ENCODE data around the gene SKIC8.
"Not testable (repeated sequence)": the region's sequence is repeated elsewhere in the genome, so short reads cannot be mapped to it uniquely, and the experiment has no call there.

The SKIC8 gene

GRCh38 chr15:78255421-78256043 lies 43.9 kb downstream of the SKIC8 start:
- DNase-seq (ENCODE audit: low spot score) = no peak

- DNase-seq (ENCODE audit: low spot score) = no peak
Measured at GRCh38 chr15:78251136-78251535, 48.3 kb downstream of the SKIC8 start.

GRCh38 chr15:78249131-78249530 lies 50.3 kb downstream of the SKIC8 start:
- DNase-seq (ENCODE audit: low spot score) = no peak

DNA sequence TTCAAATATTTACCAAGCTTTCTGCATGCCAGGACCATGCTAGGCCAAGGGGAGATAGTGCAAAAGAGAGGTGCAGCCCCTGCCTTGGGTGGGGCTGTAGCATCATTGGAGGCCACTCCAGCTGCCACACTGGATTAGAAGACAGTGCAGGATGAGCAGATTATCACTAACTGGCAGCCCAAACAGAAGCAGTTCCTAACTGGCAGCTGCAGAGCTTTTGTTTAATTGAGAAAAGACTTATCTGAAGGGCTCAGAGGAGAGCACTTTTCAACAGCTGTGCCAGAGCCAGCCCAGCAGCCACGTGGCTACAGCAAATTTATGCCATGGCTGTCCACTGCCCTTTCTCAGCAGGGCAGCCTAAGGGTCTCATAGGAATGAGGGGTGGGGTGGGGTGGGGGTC lies 51.5 kb downstream of the SKIC8 start:
- DNase-seq (ENCODE audit: low spot score) = no peak

DNA sequence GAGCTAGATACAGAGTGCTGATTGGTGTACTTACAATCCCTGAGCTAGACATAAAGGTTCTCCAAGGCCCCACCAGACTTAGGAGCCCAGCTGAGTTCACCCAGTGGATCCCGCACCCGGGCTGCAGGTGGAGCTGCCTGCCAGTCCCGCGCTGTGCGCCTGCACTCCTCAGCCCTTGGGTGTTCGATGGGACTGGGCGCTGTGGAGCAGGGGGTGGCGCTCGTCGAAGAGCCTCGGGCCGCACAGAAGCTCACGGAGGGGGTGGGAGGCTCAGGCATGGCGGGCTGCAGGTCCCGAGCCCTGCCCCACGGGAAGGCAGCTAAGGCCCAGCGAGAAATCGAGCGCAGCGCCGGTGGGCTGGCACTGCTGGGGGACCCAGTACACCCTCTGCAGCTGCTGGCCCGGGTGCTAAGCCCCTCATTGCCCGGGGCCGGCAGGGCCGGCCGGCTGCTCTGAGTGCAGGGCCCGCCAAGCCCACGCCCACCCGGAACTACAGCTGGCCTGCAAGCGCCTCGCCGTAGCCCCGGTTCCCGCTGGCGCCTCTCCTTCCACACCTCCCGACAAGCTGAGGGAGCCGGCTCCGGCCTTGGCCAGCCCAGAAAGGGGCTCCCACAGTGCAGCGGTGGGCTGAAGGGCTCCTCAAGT lies 53.3 kb downstream of the SKIC8 start:
- not testable (repeated sequence) for DNase-seq (ENCODE audit: low spot score)

- not testable (repeated sequence) for DNase-seq (ENCODE audit: low spot score)
Measured at GRCh38 chr15:78245392-78245791, 54.0 kb downstream of the SKIC8 start.

DNA sequence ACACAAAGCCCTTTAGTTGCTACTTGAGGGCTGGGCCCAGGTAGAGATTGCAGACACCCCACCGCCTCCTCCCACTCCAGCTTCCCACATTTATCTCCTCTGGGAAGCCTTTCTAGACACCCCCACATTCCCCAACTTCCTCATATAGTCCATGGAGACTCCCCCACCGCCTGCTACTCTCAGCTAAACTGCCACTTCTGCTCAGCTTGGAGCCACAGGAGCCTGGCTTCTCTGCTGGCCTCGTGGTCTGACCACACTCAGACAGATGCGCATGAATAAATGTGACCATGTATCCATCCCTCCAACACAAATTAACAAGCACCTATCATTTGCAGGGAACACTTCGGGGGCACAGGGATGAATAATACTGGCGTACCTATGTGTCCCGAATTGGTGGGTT lies 54.5 kb downstream of the SKIC8 start:
- DNase-seq (ENCODE audit: low spot score) = no peak

- no peak for DNase-seq (ENCODE audit: low spot score)
Measured at GRCh38 chr15:78244101-78244500, 55.3 kb downstream of the SKIC8 start.

DNA sequence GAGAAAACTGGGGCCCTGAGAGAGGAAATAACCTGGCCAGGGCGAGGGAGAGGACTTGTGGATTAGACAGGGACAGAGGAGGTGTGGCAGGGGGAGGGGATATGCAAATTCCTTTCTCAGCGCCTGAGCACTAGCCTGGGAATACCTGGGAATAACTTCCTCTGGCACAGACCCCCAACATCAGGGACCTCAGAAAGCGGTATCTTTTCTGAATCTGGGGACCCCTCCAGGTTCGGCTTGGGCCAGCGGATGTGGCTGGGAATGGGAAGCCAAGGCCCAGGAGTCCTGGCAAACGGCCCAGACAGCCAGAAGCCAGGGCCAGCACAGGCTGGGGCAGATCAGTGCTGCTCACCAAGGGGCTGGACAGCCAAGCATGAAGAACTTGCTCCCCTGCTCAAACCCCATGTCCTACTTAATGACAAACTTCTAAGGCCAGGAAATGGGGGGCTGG lies 55.9 kb downstream of the SKIC8 start:
- DNase-seq (ENCODE audit: low spot score) = peak; percentile 78

GRCh38 chr15:78243058-78243457 lies 56.4 kb downstream of the SKIC8 start:
- DNase-seq (ENCODE audit: low spot score) = no peak

DNA sequence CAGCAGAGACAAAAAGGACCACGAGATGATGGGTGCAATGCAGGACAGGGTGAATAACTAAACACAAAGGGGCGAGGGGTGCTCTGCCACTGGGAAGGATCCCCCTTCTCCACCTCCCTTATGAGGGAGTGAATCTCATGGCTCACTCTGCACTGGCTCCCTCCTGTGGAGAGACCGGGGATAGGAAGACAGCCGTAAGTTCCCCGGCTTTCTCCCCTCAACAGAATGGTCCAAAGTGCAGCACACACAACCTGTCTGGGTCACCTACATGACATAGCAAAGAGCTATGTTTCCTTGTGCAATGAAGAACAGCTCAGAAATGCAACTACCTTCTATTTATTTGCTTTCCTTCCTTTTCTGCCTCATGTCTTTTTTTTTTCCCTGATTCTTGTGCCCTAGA lies 57.3 kb downstream of the SKIC8 start:
- peak; percentile 52 for DNase-seq (ENCODE audit: low spot score)

GRCh38 chr15:78241017-78241416 lies 58.4 kb downstream of the SKIC8 start:
- peak; percentile 90 for DNase-seq (ENCODE audit: low spot score)

GRCh38 chr15:78239811-78240210 lies 59.6 kb downstream of the SKIC8 start:
- no peak for DNase-seq (ENCODE audit: low spot score)

GRCh38 chr15:78237146-78237545 lies 62.3 kb downstream of the SKIC8 start:
- DNase-seq (ENCODE audit: low spot score) = no peak

- no peak for DNase-seq (ENCODE audit: low spot score)
Measured at GRCh38 chr15:78236491-78236890, 62.9 kb downstream of the SKIC8 start.

GRCh38 chr15:78234515-78235040 lies 64.8 kb downstream of the SKIC8 start, which contains the start of gene ACSBG1:
Gene ACSBG1, minus strand, starts transcription at chr15:78234565. Its CDS starts 64 bp downstream, at chr15:78234501.
- peak; percentile 61 for DNase-seq (ENCODE audit: low spot score)

DNA sequence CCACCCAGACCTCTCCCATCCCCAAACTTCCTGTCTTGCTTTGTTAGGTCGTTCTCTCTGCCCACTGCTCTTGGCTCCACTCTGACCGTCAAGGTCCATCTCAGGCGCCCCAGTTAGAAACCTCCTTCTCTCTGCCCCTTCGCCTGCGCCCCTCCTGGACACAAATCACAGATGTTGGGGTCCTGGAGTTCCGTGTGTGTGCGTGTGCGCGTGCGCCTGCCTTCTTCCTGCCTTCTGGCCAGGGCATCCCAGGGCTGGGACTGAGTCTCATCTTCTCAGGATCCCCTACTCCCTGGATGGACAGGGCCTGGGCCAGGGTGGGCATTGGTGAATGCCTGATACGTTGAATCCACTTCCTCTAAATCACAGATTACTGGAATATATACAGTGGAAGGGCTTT lies 65.9 kb downstream of the SKIC8 start:
- no peak for DNase-seq (ENCODE audit: low spot score)

Data from iPS-NIHi11 (cell line).